ENCODE data around the gene DENND10.
"Not testable (repeated sequence)": the region's sequence is repeated elsewhere in the genome, so short reads cannot be mapped to it uniquely, and the experiment has no call there.

DENND10 gene

GRCh38 chr10:119100434-119101238 lies 3.3 kb upstream of the DENND10 start:
- no peak for DNase-seq

- no peak for DNase-seq
These were observed 2.4 kb upstream of the DENND10 start for GRCh38 chr10:119101366-119102098.

- no peak for DNase-seq
These were observed 541 bp upstream of the DENND10 start for GRCh38 chr10:119103241-119103902.

GRCh38 chr10:119104654-119105015 lies 722 bp downstream of the DENND10 start:
- DNase-seq, result no peak

- DNase-seq, result no peak
These were observed 1.2 kb downstream of the DENND10 start for GRCh38 chr10:119105155-119105554.

GRCh38 chr10:119105899-119106298 lies 2.0 kb downstream of the DENND10 start:
- DNase-seq, result not testable (repeated sequence)

- DNase-seq, result not testable (repeated sequence)
These were observed 3.2 kb downstream of the DENND10 start for GRCh38 chr10:119107106-119107505.

GRCh38 chr10:119107771-119108170 lies 3.9 kb downstream of the DENND10 start:
- not testable (repeated sequence) for DNase-seq

- DNase-seq, result no peak
These were observed 8.1 kb downstream of the DENND10 start for GRCh38 chr10:119112056-119112455.

- no peak for DNase-seq
These were observed 10.1 kb downstream of the DENND10 start for GRCh38 chr10:119113751-119114732.

GRCh38 chr10:119115926-119116325 lies 12.0 kb downstream of the DENND10 start:
- DNase-seq, result no peak

GRCh38 chr10:119116326-119116951 lies 12.5 kb downstream of the DENND10 start:
- DNase-seq, result no peak

- no peak for DNase-seq
These were observed 14.3 kb downstream of the DENND10 start for GRCh38 chr10:119118231-119118630.

GRCh38 chr10:119119400-119119799 lies 15.5 kb downstream of the DENND10 start:
- DNase-seq, result no peak

- DNase-seq, result peak; percentile 69
These were observed 16.5 kb downstream of the DENND10 start for GRCh38 chr10:119120413-119120867.

- DNase-seq, result no peak
These were observed 17.0 kb downstream of the DENND10 start for GRCh38 chr10:119120875-119121274.

- no peak for DNase-seq
These were observed 22.0 kb downstream of the DENND10 start for GRCh38 chr10:119125942-119126341.

- DNase-seq, result no peak
These were observed 25.8 kb downstream of the DENND10 start for GRCh38 chr10:119129721-119130120.

GRCh38 chr10:119131512-119132240 lies 27.8 kb downstream of the DENND10 start:
- DNase-seq, result peak; percentile 41

GRCh38 chr10:119132521-119133345 lies 28.8 kb downstream of the DENND10 start:
- no peak for DNase-seq
